ENCODE measurements around the gene RNF168.
"Not testable (repeated sequence)": the region's sequence is repeated elsewhere in the genome, so short reads cannot be mapped to it uniquely, and the experiment has no call there.

RNF168 gene, protein sequence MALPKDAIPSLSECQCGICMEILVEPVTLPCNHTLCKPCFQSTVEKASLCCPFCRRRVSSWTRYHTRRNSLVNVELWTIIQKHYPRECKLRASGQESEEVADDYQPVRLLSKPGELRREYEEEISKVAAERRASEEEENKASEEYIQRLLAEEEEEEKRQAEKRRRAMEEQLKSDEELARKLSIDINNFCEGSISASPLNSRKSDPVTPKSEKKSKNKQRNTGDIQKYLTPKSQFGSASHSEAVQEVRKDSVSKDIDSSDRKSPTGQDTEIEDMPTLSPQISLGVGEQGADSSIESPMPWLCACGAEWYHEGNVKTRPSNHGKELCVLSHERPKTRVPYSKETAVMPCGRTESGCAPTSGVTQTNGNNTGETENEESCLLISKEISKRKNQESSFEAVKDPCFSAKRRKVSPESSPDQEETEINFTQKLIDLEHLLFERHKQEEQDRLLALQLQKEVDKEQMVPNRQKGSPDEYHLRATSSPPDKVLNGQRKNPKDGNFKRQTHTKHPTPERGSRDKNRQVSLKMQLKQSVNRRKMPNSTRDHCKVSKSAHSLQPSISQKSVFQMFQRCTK

GRCh38 chr3:196503196-196504076 is at the start of gene RNF168:
Gene RNF168, minus strand, starts transcription at chr3:196503768. Its CDS starts 595 bp downstream, at chr3:196503173.
- DNase-seq, result peak; percentile 86 to 88

DNA sequence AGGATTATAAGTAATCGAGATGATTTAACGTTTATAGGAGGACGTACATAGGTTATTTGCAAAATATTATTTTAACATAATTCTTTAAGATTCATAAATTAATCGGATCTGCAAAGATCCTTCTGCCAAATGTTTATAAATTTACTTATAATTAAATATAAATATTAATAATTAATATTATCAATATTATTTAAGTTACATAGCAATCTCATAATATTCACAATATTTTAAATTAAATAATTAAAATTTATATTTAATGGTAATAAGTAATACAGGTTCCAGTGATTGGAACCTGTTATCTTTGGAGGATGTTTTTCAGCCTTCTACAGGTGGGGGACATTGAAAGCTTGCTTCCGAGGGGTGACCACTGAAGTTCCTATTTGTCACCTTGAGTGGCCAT is 48.7 kb upstream of the RNF168 start:
- no peak for DNase-seq

GRCh38 chr3:196550172-196550571 is 46.6 kb upstream of the RNF168 start:
- DNase-seq, result not testable (repeated sequence)

- DNase-seq, result not testable (repeated sequence)
These were observed 45.7 kb upstream of the RNF168 start for GRCh38 chr3:196549312-196549711.

GRCh38 chr3:196547067-196547466 is 43.5 kb upstream of the RNF168 start:
- DNase-seq, result no peak

- no peak for DNase-seq
These were observed 43.0 kb upstream of the RNF168 start for GRCh38 chr3:196546537-196546936.

- DNase-seq, result no peak
These were observed 41.0 kb upstream of the RNF168 start for GRCh38 chr3:196544491-196544992.

DNA sequence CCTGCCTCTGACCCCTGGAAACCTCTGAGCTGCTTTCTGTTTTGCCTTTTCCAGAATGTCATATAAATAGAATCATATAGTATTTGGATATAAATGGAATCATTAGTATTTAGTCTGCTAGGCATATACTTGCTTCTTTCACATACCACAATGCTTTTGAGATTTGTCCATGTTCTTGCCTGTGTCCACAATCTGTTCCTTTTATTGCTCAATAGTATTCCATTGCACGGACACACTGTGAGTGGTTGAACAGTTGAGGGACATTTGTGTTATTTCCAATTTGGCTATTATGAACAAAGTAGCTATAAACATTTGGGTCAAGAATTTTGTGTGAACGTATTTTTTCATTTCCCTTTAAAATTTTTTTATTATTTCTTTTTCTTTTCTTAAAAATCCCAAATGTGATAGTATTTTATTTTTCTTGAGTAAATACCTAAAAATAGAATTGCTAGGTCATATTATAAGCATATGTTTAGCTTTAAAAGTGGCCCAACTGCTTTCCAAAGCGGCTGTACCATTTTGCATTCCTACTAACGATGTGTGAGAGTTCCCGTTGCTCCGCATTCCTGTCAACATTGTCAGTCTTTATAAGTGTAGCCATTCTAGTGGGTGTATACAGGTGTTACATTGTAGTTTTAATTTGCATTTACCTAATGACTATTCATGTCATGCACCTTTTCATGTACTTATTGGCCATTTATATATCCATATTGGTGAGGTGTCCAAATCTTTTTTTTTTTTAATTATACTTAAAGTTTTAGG is 38.3 kb upstream of the RNF168 start:
- DNase-seq, result no peak

GRCh38 chr3:196537319-196537984 is 33.9 kb upstream of the RNF168 start:
- peak; percentile 57 to 73 for DNase-seq

GRCh38 chr3:196533260-196533681 is 29.7 kb upstream of the RNF168 start:
- no peak for DNase-seq

GRCh38 chr3:196531418-196531817 is 27.9 kb upstream of the RNF168 start:
- no peak for DNase-seq

- peak; percentile 67 to 70 for DNase-seq
These were observed 25.2 kb upstream of the RNF168 start for GRCh38 chr3:196528639-196529233.

GRCh38 chr3:196525141-196525540 is 21.6 kb upstream of the RNF168 start:
- DNase-seq, result no peak

DNA sequence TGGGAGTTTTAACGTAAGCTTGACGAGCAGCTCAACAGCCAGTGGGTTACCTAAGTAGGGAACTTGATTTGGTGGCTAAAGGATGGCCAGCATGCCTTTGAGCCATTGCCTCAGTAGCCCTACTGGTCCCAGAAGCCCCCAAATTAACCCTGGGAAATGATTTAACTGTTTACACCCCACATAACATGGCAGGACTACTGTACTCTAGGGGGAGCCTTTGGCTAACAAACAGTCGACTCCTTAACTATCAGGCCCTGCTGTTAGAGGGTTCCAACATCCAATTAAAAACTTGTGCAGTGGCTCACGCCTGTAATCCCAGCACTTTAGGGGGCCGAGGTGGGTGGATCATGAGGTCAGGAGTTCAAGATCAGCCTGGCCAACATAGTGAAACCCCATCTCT is 21.0 kb upstream of the RNF168 start:
- DNase-seq, result no peak

DNA sequence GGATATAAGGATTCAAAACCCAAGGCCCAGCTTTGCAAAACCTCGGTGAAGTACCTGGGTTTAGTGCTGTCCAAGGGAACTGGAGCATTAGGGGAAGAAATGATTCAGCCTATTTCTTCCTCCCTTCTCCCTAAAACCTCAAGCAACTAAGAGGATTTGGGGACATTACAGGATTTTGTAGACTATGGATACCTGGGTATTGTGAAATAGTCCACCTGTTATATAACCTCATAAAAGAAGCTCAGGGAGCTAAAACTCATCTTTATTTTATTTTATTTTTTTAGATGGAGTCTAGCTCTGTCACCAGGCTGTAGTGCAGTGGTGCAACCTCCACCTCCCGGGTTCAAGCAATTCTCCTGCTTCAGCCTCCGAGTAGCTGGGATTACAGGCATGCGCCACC is 20.3 kb upstream of the RNF168 start:
- DNase-seq, result no peak

DNA sequence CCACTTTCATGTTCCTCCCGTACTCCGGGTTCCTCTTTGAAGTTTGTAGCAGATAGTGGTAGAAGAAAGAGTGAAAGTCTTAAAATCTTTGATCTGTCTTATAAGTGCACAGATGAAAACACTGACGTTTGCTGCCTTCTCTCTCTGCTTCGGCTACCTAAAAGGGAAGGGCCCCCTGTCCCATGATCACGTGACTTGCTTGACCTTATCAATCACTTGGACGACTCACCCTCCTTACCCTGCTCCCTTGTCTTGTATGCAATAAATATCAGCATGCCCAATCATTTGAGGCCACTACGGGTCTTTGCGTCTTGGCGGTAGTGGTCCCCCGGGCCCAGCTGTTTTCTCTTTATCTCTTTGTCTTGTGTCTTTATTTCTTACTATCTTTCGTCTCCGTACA is 17.7 kb upstream of the RNF168 start:
- not testable (repeated sequence) for DNase-seq

DNA sequence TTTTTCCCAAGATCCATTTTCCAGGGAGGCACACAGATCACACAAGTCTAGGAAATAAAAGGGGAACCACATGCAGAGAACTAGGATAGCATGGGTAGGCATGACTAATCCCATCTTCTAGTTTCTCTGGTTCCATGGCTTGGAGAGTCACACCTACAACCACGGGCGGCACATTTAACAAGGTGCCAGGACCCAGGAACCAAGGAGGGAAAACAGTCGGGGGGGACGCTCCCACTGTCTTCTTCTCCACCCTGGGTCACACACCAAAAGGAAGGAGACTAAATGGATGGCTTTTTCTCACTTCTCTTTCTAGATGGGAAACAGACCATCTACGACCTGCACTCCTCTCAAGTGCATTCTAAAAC is 16.1 kb upstream of the RNF168 start:
- no peak for DNase-seq

DNA sequence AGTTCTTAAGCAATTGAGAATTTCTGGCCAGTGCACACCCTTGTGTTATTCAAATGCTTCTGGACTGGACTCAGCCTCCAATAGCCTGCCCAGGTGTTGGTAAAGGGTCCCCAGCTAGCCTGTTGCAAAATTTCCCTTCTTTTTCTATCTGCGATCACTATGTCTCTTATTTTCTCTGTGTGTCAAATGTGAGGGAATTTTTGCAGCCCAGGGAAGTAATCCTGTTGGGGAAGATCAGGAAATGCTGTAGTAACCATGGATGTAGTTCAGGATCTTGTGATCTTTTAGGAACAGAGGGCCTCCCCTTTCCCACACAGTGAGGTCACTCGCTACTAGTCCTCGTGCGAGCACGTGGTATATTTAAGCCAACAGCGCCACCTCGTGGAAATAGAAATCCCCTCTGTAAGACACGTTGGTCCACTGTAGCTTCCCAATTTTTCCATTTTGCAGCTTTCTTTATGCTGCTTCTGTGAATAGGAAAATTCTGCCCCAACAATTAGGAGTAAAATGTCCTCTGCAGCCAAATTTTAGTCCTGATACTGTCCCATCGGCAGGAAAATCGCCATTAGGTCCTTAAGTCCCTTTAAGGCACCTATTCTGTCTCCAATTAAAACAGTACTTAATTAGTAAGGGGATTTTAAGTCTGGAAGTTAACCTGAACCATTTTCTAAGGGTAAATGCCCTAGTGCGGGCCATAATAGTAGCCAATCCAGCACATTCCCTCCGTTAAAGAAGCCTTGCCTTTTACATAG is 15.6 kb upstream of the RNF168 start:
- DNase-seq, result peak; percentile 51 to 55

GRCh38 chr3:196517919-196518318 is 14.4 kb upstream of the RNF168 start:
- DNase-seq, result no peak

DNA sequence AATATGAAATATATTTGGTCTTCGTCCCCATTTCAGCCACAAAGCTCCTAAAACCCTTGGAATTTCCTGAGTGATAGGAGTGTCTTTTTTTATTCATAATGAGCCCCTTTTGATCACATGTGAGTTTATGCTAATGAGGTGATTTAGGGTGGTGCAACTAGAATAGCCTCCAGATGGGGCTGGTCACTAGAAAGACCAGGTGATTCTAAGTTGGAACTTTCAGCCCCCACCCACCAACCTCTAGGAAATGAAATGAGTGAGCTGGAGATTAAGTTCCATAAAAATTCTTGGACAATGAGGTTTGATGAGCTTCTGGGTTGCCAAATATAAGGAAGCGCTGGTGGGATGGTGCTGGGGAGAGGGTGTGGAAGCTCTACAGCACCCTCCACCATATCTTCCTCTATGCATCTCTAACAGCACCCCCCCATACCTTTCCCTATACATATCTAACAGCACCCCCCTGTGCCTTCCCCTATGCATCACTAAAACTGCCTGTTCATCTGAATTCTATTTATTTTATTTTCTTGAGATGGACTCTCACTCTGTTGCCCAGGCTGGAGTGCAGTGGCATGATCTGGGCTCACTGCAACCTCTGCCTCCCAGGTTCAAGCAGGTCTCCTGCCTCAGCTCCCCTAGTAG is 13.7 kb upstream of the RNF168 start:
- no peak for DNase-seq
